Choroid plexus epithelial cell (primary cell): ENCODE results near the gene ERCC4.
A peak's percentile ranks its signal among the peaks of the same experiment; 100 is the strongest.
"Not testable (repeated sequence)": the region's sequence is repeated elsewhere in the genome, so short reads cannot be mapped to it uniquely, and the experiment has no call there.

Experiments used
- DNase-seq: peaks from one replicate; pipeline ENCODE4 v3.0.0-alpha.2; 2010; ENCODE audit warnings: low read depth
- H3K4me3 ChIP-seq: 2 replicates; pipeline ENCODE4 v1.5.1; 2011; ENCODE audit warnings: low read depth, mild to moderate bottlenecking, control low read depth, low read length, moderate library complexity
- TF ChIP-seq, protein P1 (sequence below): conservative IDR thresholded peaks from 2 replicates; pipeline ENCODE4 v1.5.1; 2011; ENCODE audit warnings: low read depth, mild to moderate bottlenecking, control low read depth, inconsistent platforms, low read length, moderate library complexity

The ERCC4 gene

DNA sequence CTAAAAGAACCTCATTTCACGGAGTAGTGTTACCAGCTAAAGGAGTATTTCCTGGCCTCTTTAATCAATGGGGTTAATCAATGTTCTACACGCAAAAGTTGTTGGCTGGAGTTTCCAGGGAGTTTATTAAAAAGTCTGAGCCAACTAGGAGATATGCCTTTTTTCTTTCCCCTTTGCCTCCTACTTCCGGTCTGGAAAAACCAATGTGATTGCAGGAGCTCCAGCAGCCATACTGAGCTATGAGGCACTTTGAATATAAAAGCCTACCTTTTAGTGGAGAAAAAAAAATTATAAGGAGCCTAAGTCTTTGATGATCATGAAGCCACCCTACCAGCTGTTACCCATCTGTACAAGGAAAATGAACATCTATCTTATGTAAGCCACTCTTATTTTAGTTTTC lies 17.9 kb upstream of the ERCC4 start:
- no peak overlapping the region for H3K4me3 ChIP-seq
- DNase-seq = no peak
- TF ChIP-seq, protein P1, sequence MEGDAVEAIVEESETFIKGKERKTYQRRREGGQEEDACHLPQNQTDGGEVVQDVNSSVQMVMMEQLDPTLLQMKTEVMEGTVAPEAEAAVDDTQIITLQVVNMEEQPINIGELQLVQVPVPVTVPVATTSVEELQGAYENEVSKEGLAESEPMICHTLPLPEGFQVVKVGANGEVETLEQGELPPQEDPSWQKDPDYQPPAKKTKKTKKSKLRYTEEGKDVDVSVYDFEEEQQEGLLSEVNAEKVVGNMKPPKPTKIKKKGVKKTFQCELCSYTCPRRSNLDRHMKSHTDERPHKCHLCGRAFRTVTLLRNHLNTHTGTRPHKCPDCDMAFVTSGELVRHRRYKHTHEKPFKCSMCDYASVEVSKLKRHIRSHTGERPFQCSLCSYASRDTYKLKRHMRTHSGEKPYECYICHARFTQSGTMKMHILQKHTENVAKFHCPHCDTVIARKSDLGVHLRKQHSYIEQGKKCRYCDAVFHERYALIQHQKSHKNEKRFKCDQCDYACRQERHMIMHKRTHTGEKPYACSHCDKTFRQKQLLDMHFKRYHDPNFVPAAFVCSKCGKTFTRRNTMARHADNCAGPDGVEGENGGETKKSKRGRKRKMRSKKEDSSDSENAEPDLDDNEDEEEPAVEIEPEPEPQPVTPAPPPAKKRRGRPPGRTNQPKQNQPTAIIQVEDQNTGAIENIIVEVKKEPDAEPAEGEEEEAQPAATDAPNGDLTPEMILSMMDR = no peak

DNA sequence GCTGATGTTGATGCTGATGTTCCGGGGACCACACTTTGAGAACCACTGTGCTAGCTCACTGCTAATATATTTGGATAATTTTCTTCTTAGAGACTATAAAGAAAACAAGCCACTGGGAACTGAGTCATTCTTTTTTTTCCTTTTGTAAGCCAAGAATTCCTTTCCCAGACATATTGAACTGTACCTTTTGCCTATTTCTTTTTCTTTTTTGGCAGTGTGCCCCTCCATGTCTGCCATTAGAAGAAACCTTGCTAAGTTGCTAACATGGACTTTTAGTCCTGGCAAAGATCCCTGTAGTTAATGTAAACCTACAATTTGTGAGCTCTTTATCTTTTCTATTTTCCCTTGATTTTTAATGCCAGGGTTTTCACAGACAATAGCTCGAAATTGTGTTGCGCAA lies 17.3 kb upstream of the ERCC4 start:
- TF ChIP-seq, protein P1 = no peak
- no peak overlapping the region for H3K4me3 ChIP-seq
- DNase-seq = peak; percentile 75

DNA sequence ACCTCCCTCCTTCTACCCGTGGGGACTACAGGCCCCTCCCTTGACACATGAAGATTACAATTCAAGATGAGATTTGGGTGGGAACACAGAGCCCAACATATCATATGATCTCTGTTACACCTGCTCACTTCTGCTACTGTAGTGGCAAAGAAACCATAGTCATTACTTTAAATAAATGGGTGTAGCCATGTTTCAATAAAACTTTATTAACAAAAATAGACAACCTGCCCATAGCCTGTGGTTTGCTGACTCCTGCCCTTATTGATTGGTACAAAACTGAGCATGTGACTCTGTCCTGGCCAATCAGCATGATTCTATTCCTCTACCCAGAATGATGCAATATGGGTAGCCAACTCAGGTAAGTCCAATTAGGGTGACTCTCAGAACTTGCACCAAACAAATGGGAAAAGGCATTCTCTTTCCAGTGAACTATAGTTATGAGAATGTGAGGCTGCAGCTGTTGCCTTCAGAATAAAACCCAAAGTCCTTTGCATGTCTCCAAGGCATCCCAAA lies 15.7 kb upstream of the ERCC4 start:
- no peak for DNase-seq
- TF ChIP-seq, protein P1 = no peak
- no peak overlapping the region for H3K4me3 ChIP-seq

DNA sequence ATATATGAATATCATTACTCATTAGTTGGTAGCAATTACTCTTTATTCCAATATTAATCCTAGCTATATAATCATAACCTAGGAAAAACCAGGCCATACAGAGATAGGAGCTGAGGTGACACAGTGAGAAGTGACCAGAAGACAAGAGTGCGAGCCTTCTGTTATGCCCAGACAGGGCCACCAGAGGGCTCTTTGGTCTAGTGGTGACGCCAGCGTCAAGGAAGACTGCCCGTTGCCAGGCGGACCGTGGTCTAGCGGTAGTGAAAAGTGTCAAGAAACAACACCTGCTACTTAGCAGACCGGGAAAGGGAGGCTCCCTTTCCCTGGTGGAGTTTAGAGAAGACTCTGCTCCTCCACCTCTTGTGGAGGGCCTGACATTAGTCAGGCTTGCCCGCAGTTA lies 15.1 kb upstream of the ERCC4 start:
- not testable (repeated sequence) for H3K4me3 ChIP-seq
- DNase-seq = peak; percentile 33
- TF ChIP-seq, protein P1 = peak; percentile 59

DNA sequence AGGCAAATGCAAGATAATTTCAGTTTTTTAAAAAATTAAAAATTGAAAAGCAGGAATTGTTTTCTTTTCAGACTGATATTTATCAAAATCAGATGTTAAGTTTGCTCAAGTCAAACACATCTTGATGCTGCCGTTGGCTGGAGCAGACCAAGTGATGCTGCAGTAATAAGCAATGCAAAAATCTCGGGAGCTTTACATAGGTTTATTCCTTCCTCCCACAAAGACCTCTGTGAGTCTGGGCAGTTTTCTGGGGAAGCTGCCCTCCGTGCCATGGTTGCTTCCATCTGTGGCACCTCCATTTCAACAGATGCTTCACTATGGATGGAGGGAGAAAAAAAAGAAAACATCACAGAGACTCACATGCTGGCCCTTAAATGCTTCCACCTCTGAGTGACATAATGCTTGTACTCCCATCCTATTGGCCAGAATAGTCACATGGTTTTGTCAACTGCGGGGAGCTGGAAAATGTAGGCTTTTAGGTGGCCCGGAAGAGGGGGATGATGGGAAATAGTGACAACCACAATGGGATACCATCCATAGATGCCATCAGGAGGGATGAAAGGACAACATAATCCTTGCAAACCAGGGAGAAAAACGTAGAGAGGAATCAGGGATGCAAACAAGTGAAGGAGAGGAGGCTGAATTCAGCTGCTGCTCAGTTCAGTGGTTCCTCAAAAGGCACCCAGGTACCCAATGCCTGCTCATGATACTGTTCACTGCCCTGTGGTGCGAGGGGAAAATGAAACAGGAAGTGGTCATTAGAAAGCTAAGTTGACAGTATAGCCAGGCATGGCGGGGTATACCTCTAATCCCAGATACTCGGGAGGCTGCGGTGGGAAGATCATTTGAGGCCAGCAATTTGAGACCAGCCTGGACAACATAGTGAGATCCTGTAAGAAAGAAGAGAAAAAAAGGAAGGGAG lies 13.5 kb upstream of the ERCC4 start:
- H3K4me3 ChIP-seq = no peak overlapping the region
- TF ChIP-seq, protein P1 = no peak
- DNase-seq = no peak

DNA sequence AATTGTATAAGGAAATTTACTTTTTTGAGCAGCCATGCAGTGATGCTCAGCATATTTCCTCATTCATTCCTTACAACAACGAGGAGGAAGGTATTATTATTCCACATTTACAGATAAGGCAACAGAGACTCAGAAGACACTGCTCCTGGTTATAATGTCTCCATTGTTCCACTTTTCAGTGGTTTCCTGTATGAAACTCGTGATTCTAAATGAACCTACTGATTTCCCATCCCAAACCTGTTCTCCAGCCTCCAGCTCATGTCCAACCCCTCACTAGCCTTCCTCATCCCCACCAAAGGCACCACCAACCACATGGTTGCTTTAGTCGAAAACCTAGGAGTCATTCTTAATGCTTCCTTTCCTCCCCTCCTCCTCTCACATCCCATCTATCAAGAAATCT lies 12.5 kb upstream of the ERCC4 start:
- no peak for DNase-seq
- H3K4me3 ChIP-seq = no peak overlapping the region
- TF ChIP-seq, protein P1 = no peak

DNA sequence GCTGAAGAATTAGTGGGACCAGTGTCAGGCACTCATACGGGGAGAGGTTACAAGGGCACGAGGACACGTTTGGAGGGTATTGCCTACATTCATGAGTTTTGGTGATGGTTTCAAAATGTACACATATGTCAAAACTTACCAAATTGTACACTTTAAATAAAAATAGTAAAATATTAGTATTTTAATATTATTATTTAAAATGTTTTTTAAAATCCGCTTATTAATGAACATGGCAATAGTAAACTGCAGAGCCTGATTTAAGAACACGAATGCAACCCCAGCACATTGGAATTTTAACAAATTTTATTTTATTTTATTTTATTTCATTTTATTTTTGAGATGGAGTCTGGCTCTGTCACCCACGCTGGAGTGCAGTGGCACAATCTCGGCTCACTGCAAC lies 10.9 kb upstream of the ERCC4 start:
- no peak overlapping the region for H3K4me3 ChIP-seq
- DNase-seq = no peak
- TF ChIP-seq, protein P1 = no peak
